IMR-90 (cell line): Measurements from ENCODE around the gene ZFP36. TPM values are rescaled to one million over a fixed set of nuclear protein-coding genes. Genes with fewer than 3 reads are reported as not detected.
A peak's percentile ranks its signal among the peaks of the same experiment; 100 is the strongest.

ENCODE experiments used
- ATAC-seq: fragments of 200-7000 bp; cut with Tn5 transposase; 2 replicates; pipeline ENCODE4 v1.9.1; 2020; ENCODE audit warnings: low read depth, mild to moderate bottlenecking, moderate library complexity
- BruUV-seq: library from RNA; stranded (reverse); fragments of 400-500 nt; replicated peaks from 2 replicates; lab custom pipeline; 2021; lab: Mats Ljungman, UMichigan
- CTCF ChIA-PET: fragments of 300-600 bp; formaldehyde crosslinking; extraction: SDS; loops from one replicate; lab custom pipeline; 2021; ENCODE audit warnings: antibody characterized with exemption; lab: Yijun Ruan, JAX
- POLR2A ChIA-PET: fragments of 300-600 bp; sonication (Branson Sonifier 250); formaldehyde crosslinking; loops from one replicate; lab custom pipeline; 2022; ENCODE audit warnings: antibody characterized with exemption; ENCODE audit not compliant: unreplicated experiment; lab: Charles Lee
- DNase-seq: peaks from one replicate; pipeline ENCODE4 v3.0.0; 2013
- H2AFZ ChIP-seq: replicated peaks from 2 replicates; pipeline ENCODE3; 2013; ENCODE audit warnings: low read length, mild to moderate bottlenecking; ENCODE audit not compliant: poor library complexity
- H2AK5ac ChIP-seq: 2 replicates; pipeline ENCODE4 v1.6.1; 2013; ENCODE audit warnings: low read depth, low read length, inconsistent platforms
- H2AK9ac ChIP-seq: replicated peaks from 2 replicates; pipeline ENCODE3; 2013; ENCODE audit warnings: mild to moderate bottlenecking, low read depth, low read length, moderate library complexity; ENCODE audit not compliant: poor library complexity
- H2BK120ac ChIP-seq: 2 replicates; pipeline ENCODE4 v1.6.1; 2013; ENCODE audit warnings: low read depth, low read length, inconsistent platforms
- H2BK15ac ChIP-seq: 3 replicates; pipeline ENCODE4 v1.6.1; 2013; ENCODE audit warnings: low read depth, low read length, inconsistent platforms
- H2BK20ac ChIP-seq: 2 replicates; pipeline ENCODE4 v1.6.1; 2013; ENCODE audit warnings: low read depth, mild to moderate bottlenecking, inconsistent platforms, low read length, moderate library complexity
- H2BK5ac ChIP-seq: 2 replicates; pipeline ENCODE4 v1.6.1; 2013; ENCODE audit warnings: mild to moderate bottlenecking, low read depth, low read length, inconsistent platforms; ENCODE audit not compliant: poor library complexity, severe bottlenecking
- H3K14ac ChIP-seq: replicated peaks from 2 replicates; pipeline ENCODE4 v1.6.1; 2013; ENCODE audit warnings: low read depth, low read length, inconsistent platforms
- H3K18ac ChIP-seq: 2 replicates; pipeline ENCODE4 v1.6.1; 2013; ENCODE audit warnings: low read depth, low read length, control low read depth
- H3K23ac ChIP-seq: 2 replicates; pipeline ENCODE4 v1.6.1; 2013; ENCODE audit warnings: low read depth, low read length, inconsistent platforms
- H3K27ac ChIP-seq: 2 replicates; pipeline ENCODE4 v1.5.1; 2013; ENCODE audit warnings: mild to moderate bottlenecking, control low read depth, low read length; ENCODE audit not compliant: insufficient read depth
- H3K27me3 ChIP-seq: 2 replicates; pipeline ENCODE4 v1.6.1; 2013; ENCODE audit warnings: low read length; ENCODE audit not compliant: control insufficient read depth, insufficient read depth
- H3K36me3 ChIP-seq: 2 replicates; pipeline ENCODE4 v1.6.1; 2013; ENCODE audit warnings: low read length, mixed read lengths; ENCODE audit not compliant: control insufficient read depth, insufficient read depth
- H3K4ac ChIP-seq: 2 replicates; pipeline ENCODE4 v1.6.1; 2013; ENCODE audit warnings: low read depth, low read length, inconsistent platforms
- H3K4me1 ChIP-seq: 2 replicates; pipeline ENCODE4 v1.6.1; 2013; ENCODE audit warnings: low read length, mixed read lengths; ENCODE audit not compliant: control insufficient read depth, insufficient read depth
- H3K4me2 ChIP-seq: 2 replicates; pipeline ENCODE4 v1.6.1; 2013; ENCODE audit warnings: low read depth, mild to moderate bottlenecking, control low read depth, low read length, moderate library complexity
- H3K4me3 ChIP-seq: 2 replicates; pipeline ENCODE4 v1.5.1; 2013; ENCODE audit warnings: low read depth, mild to moderate bottlenecking, control low read depth, low read length, moderate library complexity; ENCODE audit not compliant: insufficient read depth
- H3K56ac ChIP-seq: 2 replicates; pipeline ENCODE4 v1.6.1; 2013; ENCODE audit warnings: low read length, inconsistent platforms; ENCODE audit not compliant: insufficient read depth; ENCODE audit errors: extremely low read depth
- H3K79me1 ChIP-seq, 2 experiments: 2 replicates each; pipeline ENCODE4 v1.6.1; 2013; ENCODE audit warnings: low read length in 2 of 2, inconsistent platforms in 1 of 2, low read depth in 1 of 2
- H3K9ac ChIP-seq: 2 replicates; pipeline ENCODE4 v1.6.1; 2013; ENCODE audit warnings: low read depth, low read length, control low read depth
- H3K9me1 ChIP-seq: 2 replicates; pipeline ENCODE4 v1.6.1; 2013; ENCODE audit warnings: low read length, inconsistent platforms; ENCODE audit not compliant: insufficient read depth
- H3K9me3 ChIP-seq: 2 replicates; pipeline ENCODE4 v1.6.1; 2013; ENCODE audit warnings: low read length; ENCODE audit not compliant: control insufficient read depth, insufficient read depth
- H4K20me1 ChIP-seq: 2 replicates; pipeline ENCODE4 v1.6.1; 2013; ENCODE audit warnings: low read length, inconsistent platforms; ENCODE audit not compliant: insufficient read depth
- H4K5ac ChIP-seq: 2 replicates; pipeline ENCODE4 v1.6.1; 2013; ENCODE audit warnings: mild to moderate bottlenecking, low read depth, low read length, control low read depth
- H4K8ac ChIP-seq, 2 experiments: 2 replicates each; pipeline ENCODE4 v1.6.1; 2013; ENCODE audit warnings: low read depth in 2 of 2, low read length in 2 of 2, control low read depth in 1 of 2, inconsistent platforms in 1 of 2
- H4K91ac ChIP-seq: 2 replicates; pipeline ENCODE4 v1.6.1; 2013; ENCODE audit warnings: low read depth, low read length, inconsistent platforms; ENCODE audit not compliant: insufficient read depth
- BHLHE40 ChIP-seq: fragments of 150-350 bp; IDR thresholded peaks from 2 replicates; pipeline ENCODE4 v1.6.1; 2016; ENCODE audit warnings: mild to moderate bottlenecking, low read depth, low read length
- CEBPB ChIP-seq: IDR thresholded peaks from 2 replicates; pipeline ENCODE4 v1.6.1; 2012; ENCODE audit warnings: low read depth, low read length, improper control_type of control experiment
- CHD1 ChIP-seq: IDR thresholded peaks from 2 replicates; pipeline ENCODE4 v1.6.1; 2012; ENCODE audit warnings: low read depth, low read length, improper control_type of control experiment
- CTCF ChIP-seq: conservative IDR thresholded peaks from 2 replicates; pipeline ENCODE4 v1.5.1; 2012; ENCODE audit warnings: mild to moderate bottlenecking, low read depth, low read length, improper control_type of control experiment
- FOS ChIP-seq: fragments of 150-350 bp; IDR thresholded peaks from 2 replicates; pipeline ENCODE4 v1.6.1; 2016; ENCODE audit warnings: low read depth, low read length
- MAFK ChIP-seq: IDR thresholded peaks from 2 replicates; pipeline ENCODE4 v1.6.1; 2012; ENCODE audit warnings: low read depth, low read length, improper control_type of control experiment
- MAZ ChIP-seq: IDR thresholded peaks from 2 replicates; pipeline ENCODE4 v1.6.1; 2012; ENCODE audit warnings: low read depth, mild to moderate bottlenecking, low read length, improper control_type of control experiment, moderate library complexity, borderline replicate concordance
- MXI1 ChIP-seq: IDR thresholded peaks from 2 replicates; pipeline ENCODE4 v1.6.1; 2012; ENCODE audit warnings: low read depth, mild to moderate bottlenecking, low read length, moderate library complexity, borderline replicate concordance
- NFE2L2 ChIP-seq: fragments of 150-350 bp; IDR thresholded peaks from 2 replicates; pipeline ENCODE4 v1.6.1; 2016; ENCODE audit warnings: low read depth, mild to moderate bottlenecking, low read length
- RAD21 ChIP-seq: IDR thresholded peaks from 2 replicates; pipeline ENCODE4 v1.6.1; 2012; ENCODE audit warnings: low read length, improper control_type of control experiment
- RFX5 ChIP-seq: IDR thresholded peaks from 2 replicates; pipeline ENCODE4 v1.8.0; 2012; ENCODE audit warnings: low read depth, mild to moderate bottlenecking, low read length, moderate library complexity
- USF2 ChIP-seq: fragments of 150-350 bp; IDR thresholded peaks from 2 replicates; pipeline ENCODE4 v1.6.1; 2017; ENCODE audit warnings: mild to moderate bottlenecking, antibody characterized with exemption, low read length, low read depth
- WGBS, 2 experiments: methylation state at CpG; one replicate each; pipeline versions ENCODE4 v1.1.5 to v1.1.7; 2013; ENCODE audit warnings: missing lambda C conversion rate in 2 of 2; ENCODE audit not compliant: insufficient read length in 1 of 2; ENCODE audit errors: extremely low coverage in 2 of 2; 5-methylcytosine and 5-hydroxymethylcytosine counted together
- dilution Hi-C: fragments of 300-500 bp; cut with HindIII; formaldehyde crosslinking; loops from one replicate; pipeline ENCODE4 v1.14.3; 2018; ENCODE audit warnings: low sequenced_read_pairs; ENCODE audit not compliant: unreplicated experiment
- in situ Hi-C: fragments of 300-500 bp; cut with MboI; formaldehyde crosslinking; loops from 3 replicates; pipeline ENCODE4 v1.14.3; 2019; ENCODE audit warnings: low sequenced_read_pairs, inconsistent platforms, mixed read lengths
- intact Hi-C: fragments of 100-400 bp; cut with micrococcal nuclease; formaldehyde crosslinking; loops from 2 replicates; pipeline ENCODE4 v1.10.0; 2022
- polyA plus RNA-seq, 3 experiments: library from polyadenylated mRNA; depleted of rRNA; stranded (reverse); fragments of >200 nt; gene quantifications; 2 replicates each; pipeline ENCODE4 v1.2.3, GENCODE V29; 2012; ENCODE audit warnings: low replicate concordance in 1 of 3
- total RNA-seq: library from RNA; depleted of rRNA; stranded (reverse); fragments of >200 nt; gene quantifications from 2 replicates; pipeline ENCODE4 v1.2.3, GENCODE V29; 2012

ZFP36 gene
- total and polyA plus RNA-seq, 2 of the 4 experiments (the other 2 are of a cell fraction), result 1.4 to 45.0 TPM

DNA sequence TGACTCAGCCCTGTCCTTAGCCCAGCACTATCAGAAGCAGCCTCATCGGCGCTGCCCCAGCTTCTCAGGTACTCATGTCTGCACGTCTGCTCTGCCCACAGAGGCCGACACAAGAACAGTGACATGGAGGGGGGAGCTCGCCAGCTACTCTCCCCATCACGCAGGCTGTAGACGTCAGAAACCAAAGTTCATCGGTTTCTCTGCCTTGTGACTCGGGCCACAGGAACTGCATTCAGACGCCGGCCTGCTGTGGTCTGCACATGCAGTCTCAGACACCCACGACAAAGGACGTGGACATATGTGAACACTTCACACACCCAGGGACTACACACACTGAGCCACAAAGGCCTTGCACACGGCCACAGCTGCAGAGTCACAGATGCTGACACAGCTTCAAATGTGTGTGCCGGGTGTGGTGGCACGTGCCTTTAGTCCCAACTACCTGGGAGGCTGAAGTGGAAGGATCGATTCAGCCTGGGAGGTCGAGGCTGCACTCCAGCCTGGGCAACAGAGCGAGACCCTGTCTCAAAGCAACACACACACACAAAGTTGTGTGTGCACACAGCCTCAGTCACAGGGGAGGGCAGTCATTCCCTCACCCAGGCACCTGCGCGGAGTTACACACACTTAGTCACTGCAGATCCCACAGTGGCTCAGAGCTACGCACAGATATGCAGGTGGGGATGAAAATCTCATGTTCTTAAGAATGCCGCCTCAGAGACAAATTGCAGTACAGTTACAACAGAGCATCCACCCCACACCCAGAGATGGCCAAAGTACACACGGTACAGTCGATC lies 4.9 kb upstream of the ZFP36 start:
- H3K4me1 ChIP-seq, result peaks cover 29% of the 10 kb centered on the region
- H3K9me1 ChIP-seq, result peaks cover 11% of the 10 kb centered on the region
- in situ Hi-C loops (no loop called here), intact Hi-C loops (loop anchor here (2.0 kb wide), 1 partner anchor 131 kb away; the partner anchor contains the start of gene EID2B), dilution Hi-C loops (no loop called here)
- WGBS, 2 experiments, result 38% methylated on average over 9 of the region's 25 CpGs; no CpG with 5 or more reads in 1 of the 2 experiments
- ATAC-seq, result no peak
- CTCF ChIA-PET, result interaction anchor here (2.0 kb wide), 1 partner anchor 10 kb away, joined by 10 read pairs; the partner anchor contains the start of gene PLEKHG2
- H3K27ac ChIP-seq, result peak overlapping the region; percentile 95
- peak overlapping the region; percentile 70 for H4K5ac ChIP-seq
- H4K20me1 ChIP-seq, result peaks cover 18% of the 10 kb centered on the region
- DNase-seq, result peak; percentile 89
- no peak overlapping the region for H3K4me3 ChIP-seq
- peak overlapping the region; percentile 66 to 90 for H4K8ac ChIP-seq
- H2AK5ac ChIP-seq, result peak overlapping the region; percentile 99
- peak overlapping the region; percentile 98 for H2BK120ac ChIP-seq
- H2AFZ ChIP-seq, result peak overlapping the region; percentile 79
- peaks cover 0 to 58% of the 10 kb centered on the region in 2 experiments; a peak in 2 of 4 replicates for H3K79me1 ChIP-seq
- peak overlapping the region; percentile 46 for H3K9ac ChIP-seq
- H2AK9ac ChIP-seq, result peak overlapping the region; percentile 96
- POLR2A ChIA-PET, result interaction anchor here (1.3 kb wide), 1 partner anchor 9 kb away, joined by 3 read pairs; no protein-coding TSS in a partner anchor
- no peaks in the 10 kb centered on the region for H3K9me3 ChIP-seq
- peak overlapping the region; percentile 94 for H3K23ac ChIP-seq
- H2BK5ac ChIP-seq, result peak overlapping the region; percentile 94
- peak overlapping the region; percentile 99 for H4K91ac ChIP-seq
- H3K4ac ChIP-seq, result peak overlapping the region; percentile 97
- no TSS peak for BruUV-seq
- TF ChIP-seq CTCF, result no peak
- TF ChIP-seq BHLHE40, result peak; percentile 79
- TF ChIP-seq USF2, result 0 out of 2 replicates have a peak, but pooled peaks have one; percentile 44
- TF ChIP-seq CEBPB, result peak; percentile 59
- TF ChIP-seq RAD21, result no peak
- no peak for TF ChIP-seq RFX5
- no peak for TF ChIP-seq CHD1
- peak; percentile 77 for TF ChIP-seq FOS
- TF ChIP-seq MAFK, result peak; percentile 34
- TF ChIP-seq MXI1, result 0 out of 2 replicates have a peak, but pooled peaks have one; percentile 10
- peak; percentile 44; the same call in 1 of the 2 replicates for TF ChIP-seq MAZ
- peak; percentile 40; the same call in 1 of the 2 replicates for TF ChIP-seq NFE2L2
- H3K56ac ChIP-seq, result 0 out of 2 replicates have a peak overlapping the region, but pooled peaks have one; percentile 32
- no peaks in the 10 kb centered on the region for H3K27me3 ChIP-seq
- peak overlapping the region; percentile 89; the same call in 2 of the 3 replicates for H2BK15ac ChIP-seq
- peak overlapping the region; percentile 76 for H3K14ac ChIP-seq
- peak overlapping the region; percentile 91 for H2BK20ac ChIP-seq
- peak overlapping the region; percentile 85 for H3K18ac ChIP-seq
- H3K36me3 ChIP-seq, result peaks cover 4% of the 10 kb centered on the region
- H3K4me2 ChIP-seq, result peak overlapping the region; percentile 62
